GM23338 (cell line): ENCODE data around the gene DDX20.

ENCODE experiments used
- ETS1 ChIP-seq: IDR thresholded peaks from 2 replicates; pipeline ENCODE4 v1.6.1; 2016; ENCODE audit warnings: antibody characterized with exemption
- EZH2 ChIP-seq: fragments of 200-600 bp; sonication (generic); IDR thresholded peaks from one replicate; pipeline ENCODE4 v1.8.0; 2017; ENCODE audit warnings: antibody characterized with exemption, mild to moderate bottlenecking, low read depth; ENCODE audit not compliant: unreplicated experiment
- EZH2phosphoT487 ChIP-seq: fragments of 200-600 bp; sonication (generic); IDR thresholded peaks from one replicate; pipeline ENCODE4 v1.8.1; 2018; ENCODE audit warnings: antibody characterized with exemption; ENCODE audit not compliant: unreplicated experiment
- JUNB ChIP-seq: IDR thresholded peaks from one replicate; pipeline ENCODE4 v1.6.1; 2016; ENCODE audit warnings: antibody characterized with exemption; ENCODE audit not compliant: unreplicated experiment
- POLR2AphosphoS5 ChIP-seq: IDR thresholded peaks from 2 replicates; pipeline ENCODE4 v1.6.1; 2016; ENCODE audit warnings: antibody characterized with exemption, low read depth
- REST ChIP-seq: IDR thresholded peaks from one replicate; pipeline ENCODE4 v1.6.1; 2018; ENCODE audit warnings: antibody characterized with exemption; ENCODE audit not compliant: unreplicated experiment
- ZNF114 ChIP-seq: fragments of 250-450 bp; sonication (Bioruptor Pico); IDR thresholded peaks from 2 replicates; pipeline ENCODE4 v1.5.0; 2020; ENCODE audit warnings: mild to moderate bottlenecking, moderate library complexity
- TF ChIP-seq, protein P1 (sequence below), 2 experiments: fragments of 200-600 bp in 1 of 2; sonication (generic) in 1 of 2; conservative IDR thresholded peaks; 2 replicates each; pipeline versions ENCODE4 v1.5.1 to v1.6.1; 2016 to 2017; ENCODE audit warnings: antibody characterized with exemption in 2 of 2, low read depth in 2 of 2, mild to moderate bottlenecking in 2 of 2, moderate library complexity in 1 of 2

DNA sequence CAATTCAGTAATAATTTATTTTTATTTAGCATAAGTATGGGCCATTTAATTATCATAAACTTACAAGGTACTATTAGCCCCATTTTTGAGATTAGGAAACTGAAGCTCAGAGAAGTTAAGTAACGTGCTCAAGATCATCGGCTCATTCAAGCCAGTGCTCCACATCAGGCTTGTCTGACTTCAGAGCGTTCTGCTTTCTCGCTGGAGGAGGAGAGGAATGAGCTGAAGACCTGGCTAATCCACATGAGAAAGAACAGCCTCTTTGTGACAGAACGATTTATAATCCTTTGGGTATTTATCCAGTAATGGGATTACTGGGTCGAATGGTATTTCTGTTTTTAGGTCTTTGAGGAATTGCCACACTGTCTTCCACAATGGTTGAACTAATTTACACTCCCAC is 39.7 kb downstream of the DDX20 start:
- TF ChIP-seq JUNB (no peak), ETS1 (no peak), EZH2 (no peak), EZH2phosphoT487 (no peak), POLR2AphosphoS5 (no peak), REST (no peak), ZNF114 (CRISPR knock-in tag) (no peak)
- TF ChIP-seq, protein P1, sequence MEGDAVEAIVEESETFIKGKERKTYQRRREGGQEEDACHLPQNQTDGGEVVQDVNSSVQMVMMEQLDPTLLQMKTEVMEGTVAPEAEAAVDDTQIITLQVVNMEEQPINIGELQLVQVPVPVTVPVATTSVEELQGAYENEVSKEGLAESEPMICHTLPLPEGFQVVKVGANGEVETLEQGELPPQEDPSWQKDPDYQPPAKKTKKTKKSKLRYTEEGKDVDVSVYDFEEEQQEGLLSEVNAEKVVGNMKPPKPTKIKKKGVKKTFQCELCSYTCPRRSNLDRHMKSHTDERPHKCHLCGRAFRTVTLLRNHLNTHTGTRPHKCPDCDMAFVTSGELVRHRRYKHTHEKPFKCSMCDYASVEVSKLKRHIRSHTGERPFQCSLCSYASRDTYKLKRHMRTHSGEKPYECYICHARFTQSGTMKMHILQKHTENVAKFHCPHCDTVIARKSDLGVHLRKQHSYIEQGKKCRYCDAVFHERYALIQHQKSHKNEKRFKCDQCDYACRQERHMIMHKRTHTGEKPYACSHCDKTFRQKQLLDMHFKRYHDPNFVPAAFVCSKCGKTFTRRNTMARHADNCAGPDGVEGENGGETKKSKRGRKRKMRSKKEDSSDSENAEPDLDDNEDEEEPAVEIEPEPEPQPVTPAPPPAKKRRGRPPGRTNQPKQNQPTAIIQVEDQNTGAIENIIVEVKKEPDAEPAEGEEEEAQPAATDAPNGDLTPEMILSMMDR (conservative IDR thresholded peaks at IDR 0.05; ENCODE audit: low read depth in 2 of 2): no peak
